HG03045 (cell line): Measurements from ENCODE around the gene PROK1.

Source experiments
- ATAC-seq: cut with Tn5 transposase; IDR thresholded peaks from one replicate; pipeline ENCODE4 v1.9.1; 2021; ENCODE audit warnings: mild to moderate bottlenecking, moderate library complexity; ENCODE audit not compliant: unreplicated experiment

Gene PROK1

GRCh38 chr1:110464340-110464739 is 13.4 kb downstream of the PROK1 start:
- ATAC-seq, result no peak

- ATAC-seq, result no peak
Measured at GRCh38 chr1:110465038-110465813, 14.3 kb downstream of the PROK1 start.

GRCh38 chr1:110465814-110466380 is 14.9 kb downstream of the PROK1 start:
- no peak for ATAC-seq

GRCh38 chr1:110466646-110467280 is 15.8 kb downstream of the PROK1 start:
- ATAC-seq, result no peak

GRCh38 chr1:110471131-110471530 is 20.2 kb downstream of the PROK1 start:
- ATAC-seq, result no peak

GRCh38 chr1:110472546-110472945 is 21.6 kb downstream of the PROK1 start:
- no peak for ATAC-seq

GRCh38 chr1:110474444-110474843 is 23.5 kb downstream of the PROK1 start:
- ATAC-seq, result no peak

- no peak for ATAC-seq
Measured at GRCh38 chr1:110475362-110476027, 24.5 kb downstream of the PROK1 start.

- no peak for ATAC-seq
Measured at GRCh38 chr1:110476028-110476765, 25.2 kb downstream of the PROK1 start.

- ATAC-seq, result no peak
Measured at GRCh38 chr1:110477041-110477440, 26.1 kb downstream of the PROK1 start.

- ATAC-seq, result no peak
Measured at GRCh38 chr1:110477445-110477957, 26.6 kb downstream of the PROK1 start.

GRCh38 chr1:110477967-110478640 is 27.2 kb downstream of the PROK1 start:
- no peak for ATAC-seq

GRCh38 chr1:110478886-110479285 is 27.9 kb downstream of the PROK1 start:
- ATAC-seq, result no peak

- ATAC-seq, result no peak
Measured at GRCh38 chr1:110480356-110481096, 29.6 kb downstream of the PROK1 start.

- no peak for ATAC-seq
Measured at GRCh38 chr1:110481968-110482623, 31.1 kb downstream of the PROK1 start.

GRCh38 chr1:110482662-110483307 is 31.8 kb downstream of the PROK1 start:
- ATAC-seq, result no peak

GRCh38 chr1:110483308-110483685 is 32.3 kb downstream of the PROK1 start:
- ATAC-seq, result no peak

- ATAC-seq, result no peak
Measured at GRCh38 chr1:110484801-110485200, 33.9 kb downstream of the PROK1 start.
